Limb (tissue), 2 donors: ENCODE results near the gene IFNL1.
"Not testable (repeated sequence)": the region's sequence is repeated elsewhere in the genome, so short reads cannot be mapped to it uniquely, and the experiment has no call there.

ENCODE experiments used
- DNase-seq, 2 donors: peaks; one replicate each; pipeline ENCODE4 v3.0.0-alpha.2; 2016; ENCODE audit errors: extremely low spot score in 2 of 2

Gene IFNL1

DNA sequence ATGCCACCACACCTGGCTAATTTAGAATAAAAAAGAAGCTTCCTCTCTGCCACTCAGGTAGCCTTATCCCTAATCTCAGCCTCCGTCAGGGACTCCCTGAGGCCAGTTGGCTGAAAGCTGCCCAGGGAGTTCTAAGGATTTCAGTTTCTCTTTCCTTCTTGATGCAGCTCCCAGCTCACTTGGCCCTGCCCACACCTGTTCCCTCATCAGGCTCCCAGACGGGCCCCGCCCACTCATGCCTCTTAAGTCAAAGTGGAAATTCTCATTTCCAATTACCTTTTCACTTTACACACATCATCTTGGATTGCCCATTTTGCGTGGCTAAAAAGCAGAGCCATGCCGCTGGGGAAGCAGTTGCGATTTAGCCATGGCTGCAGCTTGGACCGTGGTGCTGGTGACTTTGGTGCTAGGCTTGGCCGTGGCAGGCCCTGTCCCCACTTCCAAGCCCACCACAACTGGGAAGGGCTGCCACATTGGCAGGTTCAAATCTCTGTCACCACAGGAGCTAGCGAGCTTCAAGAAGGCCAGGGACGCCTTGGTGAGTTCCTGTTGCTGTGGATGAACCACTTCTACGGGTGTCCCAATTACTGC, at the start of gene IFNL1:
IFNL1 (plus strand) TSS at position 353 of the 591 bp plus-strand sequence; CDS start at position 368, 15 bp downstream.
- no peak for DNase-seq

DNA sequence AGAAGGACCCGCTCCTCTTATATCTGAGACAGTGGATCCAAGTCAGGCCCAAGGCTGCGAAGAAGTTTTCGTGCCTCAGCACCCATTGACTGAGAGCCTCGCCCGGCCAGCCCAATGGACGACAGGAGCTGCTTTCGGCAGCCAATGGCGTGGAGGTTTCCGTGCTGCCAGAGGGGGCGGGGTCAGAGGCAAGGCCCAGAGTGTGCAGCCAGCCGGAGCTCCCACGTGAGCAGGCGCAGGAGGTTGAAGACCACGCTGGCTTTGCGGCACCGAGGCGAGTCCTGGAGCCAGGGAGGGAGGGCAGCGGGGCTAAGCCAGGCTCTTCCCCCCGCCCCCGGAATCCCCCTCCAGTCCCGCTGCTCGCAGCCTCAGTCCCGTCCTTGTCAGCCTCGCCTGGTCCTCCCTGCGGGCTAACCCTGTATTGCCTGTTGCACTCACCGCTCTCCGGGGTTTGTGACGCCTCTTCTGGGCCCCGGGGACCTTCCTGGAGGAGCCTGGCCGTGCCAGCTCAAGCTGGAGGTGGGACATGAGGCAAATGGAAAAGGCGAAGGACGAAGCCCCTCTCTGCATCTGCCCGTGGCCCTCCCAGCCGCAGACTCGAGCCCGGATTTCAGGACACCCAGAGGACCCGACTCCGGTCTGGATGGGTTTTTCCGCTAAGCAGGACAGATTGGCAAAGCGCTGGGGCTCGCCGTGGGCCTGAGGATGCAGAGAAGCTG, 49.1 kb upstream of the IFNL1 start:
- peak in 1 of 2 donors; percentile 59 for DNase-seq

DNA sequence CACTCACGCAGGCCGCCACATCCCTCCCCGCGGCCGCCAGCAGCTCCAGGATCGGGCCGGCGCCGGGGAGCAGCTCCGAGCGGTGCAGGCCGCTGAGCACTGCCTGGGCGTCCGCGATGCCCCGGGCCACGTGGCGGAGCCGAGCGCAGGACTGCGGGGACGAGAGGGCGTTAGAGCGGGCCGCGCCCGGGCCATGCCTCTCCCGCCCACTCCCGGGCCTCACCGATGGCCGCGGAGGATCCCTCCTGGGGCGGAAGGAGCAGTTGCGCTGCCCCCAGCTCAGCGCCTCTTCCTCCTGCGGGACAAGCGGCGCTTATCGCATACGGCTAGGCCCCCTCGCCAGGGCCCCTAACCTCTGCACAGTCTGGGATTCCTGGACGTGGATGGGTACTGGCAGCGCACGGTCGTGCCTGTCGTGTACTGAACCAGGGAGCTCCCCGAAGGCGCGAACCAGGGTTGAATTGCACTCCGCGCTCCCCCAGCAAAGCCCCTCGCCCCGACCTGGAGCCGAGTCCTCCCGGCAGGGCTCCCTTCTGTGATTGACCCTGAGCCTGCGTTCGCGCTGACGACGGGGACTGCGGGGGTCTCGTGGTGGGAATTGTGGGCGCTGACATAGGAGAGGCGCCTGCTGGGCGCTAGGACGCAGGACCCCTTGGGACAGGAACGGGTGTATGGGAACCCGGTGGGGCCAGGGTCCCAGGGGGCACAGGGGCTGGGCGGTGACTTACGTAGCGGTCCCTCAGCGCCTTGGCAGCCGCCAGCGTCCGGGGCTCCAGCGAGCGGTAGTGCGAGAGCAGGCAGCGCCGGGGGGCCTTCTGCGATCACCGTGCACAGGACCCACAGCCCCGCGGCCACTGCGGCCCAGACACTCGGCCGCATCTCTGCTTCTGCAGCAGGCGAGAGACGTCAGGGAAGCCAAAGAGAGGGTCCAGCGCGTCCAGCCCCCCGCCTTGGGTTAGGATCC, 48.2 kb upstream of the IFNL1 start:
- DNase-seq: peak in 1 of 2 donors; percentile 39

DNA sequence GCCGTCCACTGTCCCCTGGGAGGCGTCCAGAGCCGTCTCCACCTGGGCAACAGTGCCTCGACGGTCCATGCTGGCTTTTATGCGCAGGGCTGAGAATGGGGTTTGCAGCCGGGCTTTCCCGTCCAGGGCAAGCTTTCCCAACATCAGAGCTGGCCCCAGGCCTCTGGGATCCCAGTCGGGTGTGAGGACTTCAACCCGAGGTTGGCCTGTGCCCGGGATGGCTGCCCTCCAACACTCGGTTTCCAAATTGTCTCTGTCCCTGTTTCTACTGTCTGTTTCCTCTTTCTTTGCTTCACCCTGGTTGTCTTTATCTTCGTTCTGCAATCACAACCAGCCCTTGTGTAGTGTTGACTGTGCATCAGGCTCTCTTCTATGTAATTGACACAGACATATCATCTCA, 47.4 kb upstream of the IFNL1 start, which contains the start of gene IFNL4:
IFNL4 (minus strand) TSS at position 51 of the 400 bp plus-strand sequence.
- DNase-seq: no peak

DNA sequence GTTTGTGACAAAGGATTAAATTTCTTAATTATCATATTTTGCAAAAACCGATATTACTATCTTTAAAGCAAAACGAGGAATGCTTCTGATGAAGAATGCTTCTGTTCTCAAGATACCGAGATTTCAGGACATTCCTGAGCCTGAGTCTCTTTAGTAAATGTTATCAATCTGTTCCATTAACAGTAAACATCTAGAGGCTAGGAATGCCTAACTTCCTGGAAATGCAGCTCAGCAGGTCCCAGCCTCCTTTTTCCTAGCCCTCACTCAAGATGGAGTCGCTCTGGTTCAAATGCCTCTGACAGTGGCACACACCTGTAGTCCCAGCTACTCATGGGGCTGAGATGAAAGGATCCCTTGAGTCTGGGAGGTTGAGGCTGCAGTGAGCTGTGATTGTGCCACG, 45.1 kb upstream of the IFNL1 start:
- DNase-seq: no peak

DNA sequence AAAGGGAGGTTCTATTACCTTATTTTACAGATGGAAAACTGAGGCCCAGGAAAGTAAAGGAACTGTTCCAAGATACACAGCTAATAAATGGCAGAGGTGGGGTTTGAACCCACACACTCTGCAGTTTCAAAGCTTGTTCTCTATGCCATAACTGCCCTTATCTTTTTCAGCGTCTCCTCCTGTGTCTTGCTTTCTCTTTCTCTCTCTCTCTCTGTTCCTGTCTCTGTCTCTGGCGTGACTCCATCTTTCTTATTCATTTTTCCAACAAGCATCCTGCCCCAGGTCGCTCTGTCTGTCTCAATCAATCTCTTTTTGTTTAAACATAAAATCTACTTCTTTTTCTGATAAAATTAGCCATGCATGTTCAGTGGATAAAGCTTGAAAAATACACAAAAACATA, 44.4 kb upstream of the IFNL1 start:
- no peak for DNase-seq

DNA sequence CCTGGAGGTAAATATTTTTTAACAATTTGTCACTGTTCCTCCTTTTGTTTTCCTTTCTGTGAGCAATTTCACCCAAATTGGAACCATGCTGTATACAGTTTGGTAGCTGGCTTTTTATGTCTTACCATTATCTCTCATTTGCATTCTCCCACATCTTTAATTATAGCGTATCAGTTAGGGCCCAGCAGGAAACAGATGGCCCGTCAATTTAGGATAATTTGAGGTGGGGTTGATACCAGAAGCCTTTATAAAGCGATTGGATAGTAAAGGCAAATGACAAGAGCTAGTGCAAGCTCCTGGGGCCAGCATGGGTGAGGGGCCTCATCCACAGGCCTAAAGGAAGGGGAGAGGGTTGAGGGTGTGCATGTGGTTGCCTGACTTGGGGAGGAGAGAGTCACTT, 43.7 kb upstream of the IFNL1 start:
- DNase-seq: no peak

DNA sequence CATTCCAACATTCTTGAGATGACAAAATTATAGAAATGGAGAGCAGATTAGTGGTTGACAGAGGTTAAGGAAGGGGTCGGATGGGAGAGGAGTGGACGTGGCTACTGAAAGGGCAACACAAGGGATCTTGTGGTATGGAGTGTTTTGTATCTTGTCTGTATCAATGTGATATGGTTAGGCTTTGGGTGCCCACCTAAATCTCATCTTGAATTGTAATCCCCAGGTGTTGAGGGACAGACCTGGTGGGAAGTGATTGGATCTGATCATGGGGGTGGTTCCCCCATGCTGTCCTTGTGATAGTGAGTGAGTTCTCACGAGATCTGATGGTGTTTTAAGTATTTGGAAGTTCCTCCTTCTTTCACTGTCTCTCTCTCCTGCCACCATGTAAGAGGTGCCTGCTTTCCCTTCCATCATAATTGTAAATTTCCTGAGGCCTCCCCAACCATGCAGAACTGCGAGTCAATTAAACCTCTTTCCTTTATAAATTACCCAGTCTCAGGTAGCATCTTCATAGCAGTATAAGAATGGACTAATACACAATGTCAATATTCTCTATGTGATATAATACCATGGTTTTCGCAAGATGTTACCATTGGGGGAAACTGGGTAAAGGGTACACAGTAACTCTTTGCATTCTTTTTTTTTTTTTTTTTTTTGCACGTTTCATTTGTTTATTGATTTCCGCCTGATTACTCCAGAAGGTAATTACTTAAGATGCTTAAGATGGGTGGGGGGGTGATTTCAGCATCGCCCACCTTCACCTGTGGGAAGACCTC, 42.6 kb upstream of the IFNL1 start:
- DNase-seq: no peak

DNA sequence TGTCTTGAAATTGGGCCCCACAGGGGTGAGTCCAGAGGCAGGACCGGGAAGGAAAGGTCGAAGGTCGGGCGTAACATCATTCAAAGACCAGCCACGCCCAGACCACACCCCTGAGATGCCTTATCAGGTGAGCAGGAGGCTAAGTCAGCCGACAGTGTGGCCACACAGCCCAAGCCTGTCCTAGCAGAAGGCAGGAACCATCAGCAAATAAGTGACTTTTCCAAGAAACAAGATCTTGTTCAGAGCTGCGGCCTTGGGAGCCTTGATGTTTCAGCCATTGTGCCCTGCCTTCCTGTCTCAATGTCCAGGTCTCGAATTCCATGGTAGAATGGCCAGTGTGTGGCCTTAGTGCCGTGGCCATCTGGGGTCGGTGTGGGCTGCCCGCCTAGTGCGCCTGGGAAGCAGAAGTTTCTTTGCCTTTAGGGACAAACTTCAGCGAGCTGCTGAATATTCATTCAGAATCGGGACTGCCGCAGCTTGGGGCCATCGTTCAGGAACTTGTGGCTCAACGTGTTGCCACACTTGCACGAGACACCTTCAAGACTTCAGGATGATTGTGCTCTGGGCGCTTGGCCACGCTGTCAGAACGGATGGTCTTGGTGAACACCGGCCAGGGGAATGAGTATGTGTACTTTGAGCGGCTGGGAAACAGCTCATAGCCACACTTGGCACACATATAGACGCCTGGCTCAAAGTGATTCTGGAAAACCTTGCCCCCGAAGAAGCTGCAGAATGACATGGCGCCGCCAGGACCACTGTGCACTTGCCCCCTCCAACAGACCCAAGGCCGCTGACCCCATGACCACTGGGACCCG, 41.5 kb upstream of the IFNL1 start:
- DNase-seq: no peak

DNA sequence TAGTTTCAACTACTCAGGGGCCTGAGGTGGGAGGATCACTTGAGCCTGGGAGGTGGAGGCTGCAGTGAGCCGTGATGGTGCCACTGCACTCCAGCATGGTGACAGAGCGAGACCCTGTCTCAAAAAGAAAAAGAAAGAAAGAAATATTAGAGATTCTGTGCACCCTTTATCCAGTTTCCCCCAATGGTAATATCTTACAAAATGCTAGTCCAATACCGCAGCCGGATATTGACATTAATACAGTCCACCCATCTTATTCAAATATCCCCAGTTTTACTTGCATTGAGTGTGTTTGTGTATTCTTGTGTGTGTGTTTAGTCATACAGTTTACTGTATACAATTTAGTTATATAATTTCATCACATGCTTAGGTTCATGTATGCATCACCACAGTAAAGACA, 39.0 kb upstream of the IFNL1 start:
- no peak for DNase-seq

DNA sequence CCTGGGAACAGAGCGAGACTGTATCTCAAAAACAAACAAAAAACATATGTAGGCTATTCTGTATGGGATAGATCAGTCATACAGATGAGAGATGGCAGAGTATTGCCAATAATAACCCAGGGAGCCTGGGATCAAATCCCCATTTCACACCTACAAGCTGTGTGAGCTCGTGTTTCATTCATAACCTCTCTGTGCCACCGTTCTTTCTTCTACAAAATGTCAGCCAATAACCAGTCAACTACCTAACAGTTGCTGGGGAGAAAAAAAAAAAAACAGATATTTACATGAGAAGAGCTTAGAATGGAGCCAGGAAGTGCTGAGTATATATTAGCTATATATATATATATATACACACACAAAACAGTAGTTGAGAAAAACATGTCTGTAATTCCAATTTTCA, 34.5 kb upstream of the IFNL1 start:
- no peak for DNase-seq

DNA sequence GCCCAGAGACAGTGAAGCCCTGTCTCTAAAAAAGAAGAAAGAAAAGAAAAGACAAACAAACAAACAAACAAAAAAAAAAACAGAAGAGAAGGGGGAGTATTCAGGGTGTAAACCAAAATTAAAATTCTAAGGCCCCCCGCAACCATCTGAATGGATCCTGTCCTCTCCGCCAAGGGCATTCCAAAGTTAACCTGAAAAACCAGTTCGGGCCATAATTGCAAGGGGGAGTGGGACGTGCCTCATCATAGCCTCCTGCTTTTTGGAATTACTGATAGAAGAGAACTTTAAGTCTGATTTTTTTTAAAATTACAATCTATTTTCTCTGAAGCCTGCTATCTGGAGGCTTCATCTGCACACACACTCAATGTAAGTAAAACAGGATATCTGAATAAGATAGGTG, 33.7 kb upstream of the IFNL1 start:
- no peak for DNase-seq

DNA sequence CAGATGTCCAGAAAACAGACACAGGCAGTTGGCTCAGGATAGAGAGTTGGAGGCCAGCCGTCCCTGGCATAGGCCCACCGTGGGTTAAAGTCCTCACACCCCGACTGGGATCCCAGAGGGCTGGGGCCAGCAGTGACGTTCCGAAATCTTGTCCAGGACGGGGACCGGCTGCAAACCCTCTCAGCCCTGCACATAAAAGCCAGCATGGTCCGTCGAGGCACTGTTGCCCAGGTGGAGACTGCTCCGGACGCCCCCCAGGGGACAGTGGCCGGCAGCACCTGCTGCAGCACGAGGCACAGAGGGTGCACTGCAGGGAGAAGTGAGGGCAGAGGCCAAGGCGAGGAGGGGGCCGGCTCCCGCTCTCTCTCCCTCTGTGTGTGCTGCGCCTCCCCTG, 32.3 kb upstream of the IFNL1 start:
- DNase-seq: no peak

DNA sequence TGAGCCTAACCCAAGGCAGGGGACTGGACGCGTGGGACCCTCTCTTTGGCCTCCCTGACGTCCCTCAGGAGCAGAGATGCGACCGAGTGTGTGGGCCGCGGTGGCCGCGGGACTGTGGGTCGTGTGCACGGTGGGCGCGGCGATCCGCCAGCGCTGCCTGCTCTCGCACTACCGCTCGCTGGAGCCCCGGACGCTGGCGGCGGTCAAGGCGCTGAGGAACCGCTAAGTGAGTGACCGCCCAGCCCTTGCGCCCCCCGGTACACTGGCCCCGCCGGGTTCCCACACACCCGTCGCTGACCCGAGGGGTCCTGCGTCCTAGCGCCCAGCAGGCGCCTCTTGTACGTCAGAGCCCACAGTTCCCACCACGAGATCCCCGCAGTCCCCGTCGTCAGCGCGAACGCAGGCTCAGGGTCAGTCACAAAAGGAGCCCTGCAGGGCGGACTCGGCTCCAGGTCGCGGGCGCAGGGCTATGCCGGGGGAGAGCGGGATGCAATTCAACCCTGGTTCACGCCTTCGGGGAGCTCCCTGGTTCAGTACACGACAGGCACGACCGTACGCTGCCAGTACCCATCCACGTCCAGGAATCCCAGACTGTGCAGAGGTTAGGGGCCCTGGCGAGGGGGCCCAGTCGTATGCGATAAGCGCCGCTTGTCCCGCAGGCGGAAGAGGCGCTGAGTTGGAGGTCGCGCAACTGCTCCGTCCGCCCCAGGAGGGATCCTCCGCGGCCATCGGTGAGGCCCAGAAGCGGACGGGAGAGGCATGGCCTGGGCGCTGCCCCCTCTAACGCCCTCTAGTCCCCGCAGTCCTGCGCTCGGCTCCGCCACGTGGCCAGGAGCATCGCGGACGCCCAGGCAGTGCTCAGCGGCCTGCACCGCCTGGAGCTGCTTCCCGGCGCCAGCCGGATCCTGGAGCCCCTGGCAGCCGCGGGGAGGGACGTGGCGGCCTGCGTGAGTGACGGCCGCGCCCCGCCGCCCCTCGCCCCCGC, 31.6 kb upstream of the IFNL1 start:
- DNase-seq: peak; percentile 5 to 54

DNA sequence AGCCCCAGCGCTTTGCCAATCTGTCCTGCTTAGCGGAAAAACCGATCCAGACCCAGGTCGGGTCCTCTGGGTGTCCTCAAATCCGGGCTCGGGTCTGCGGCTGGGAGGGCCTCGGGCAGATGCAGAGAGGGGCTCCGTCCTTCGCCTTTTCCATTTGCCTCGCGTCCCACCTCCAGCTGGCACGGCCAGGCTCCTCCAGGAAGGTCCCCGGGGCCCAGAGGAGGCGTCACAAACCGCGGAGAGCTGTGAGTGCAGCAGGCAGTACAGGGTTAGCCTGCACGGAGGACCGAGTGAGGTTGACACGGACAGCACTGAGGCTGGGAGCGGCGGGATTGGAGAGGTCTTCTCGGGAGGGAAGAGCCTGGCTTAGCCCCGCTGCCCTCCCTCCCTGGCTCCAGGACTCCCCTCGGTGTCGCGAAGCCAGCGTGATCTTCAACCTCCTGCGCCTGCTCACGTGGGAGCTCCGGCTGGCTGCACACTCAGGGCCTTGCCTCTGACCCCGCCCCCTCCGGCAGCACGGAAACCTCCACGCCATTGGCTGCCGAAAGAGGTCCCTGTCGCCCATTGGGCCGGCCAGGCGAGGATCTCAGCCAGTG, 30.8 kb upstream of the IFNL1 start:
- peak in 1 of 2 donors; percentile 37 for DNase-seq

DNA sequence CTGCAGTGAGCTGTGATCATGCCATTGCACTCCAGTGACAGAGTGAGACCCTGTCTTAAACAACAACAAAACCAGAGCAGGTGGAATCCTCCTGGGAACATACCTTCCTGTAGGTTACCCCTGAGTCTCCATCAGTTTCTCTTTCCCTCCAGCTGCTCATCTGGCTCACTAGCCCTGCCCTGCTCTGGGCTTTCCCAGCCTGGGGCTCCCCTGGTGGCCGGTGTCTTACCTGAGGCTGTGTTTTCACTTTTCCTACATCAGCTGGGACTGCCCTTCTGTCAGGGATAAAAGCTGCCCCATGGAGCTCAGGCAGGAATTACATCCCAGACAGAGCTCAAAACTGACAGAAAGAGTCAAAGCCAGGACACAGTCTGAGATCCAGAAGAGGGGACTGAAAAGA, 28.1 kb upstream of the IFNL1 start, which contains the start of gene IFNL2:
IFNL2 (plus strand) TSS at position 312 of the 400 bp plus-strand sequence. CDS start 173 bp downstream, outside the sequence.
- DNase-seq: not testable (repeated sequence)

DNA sequence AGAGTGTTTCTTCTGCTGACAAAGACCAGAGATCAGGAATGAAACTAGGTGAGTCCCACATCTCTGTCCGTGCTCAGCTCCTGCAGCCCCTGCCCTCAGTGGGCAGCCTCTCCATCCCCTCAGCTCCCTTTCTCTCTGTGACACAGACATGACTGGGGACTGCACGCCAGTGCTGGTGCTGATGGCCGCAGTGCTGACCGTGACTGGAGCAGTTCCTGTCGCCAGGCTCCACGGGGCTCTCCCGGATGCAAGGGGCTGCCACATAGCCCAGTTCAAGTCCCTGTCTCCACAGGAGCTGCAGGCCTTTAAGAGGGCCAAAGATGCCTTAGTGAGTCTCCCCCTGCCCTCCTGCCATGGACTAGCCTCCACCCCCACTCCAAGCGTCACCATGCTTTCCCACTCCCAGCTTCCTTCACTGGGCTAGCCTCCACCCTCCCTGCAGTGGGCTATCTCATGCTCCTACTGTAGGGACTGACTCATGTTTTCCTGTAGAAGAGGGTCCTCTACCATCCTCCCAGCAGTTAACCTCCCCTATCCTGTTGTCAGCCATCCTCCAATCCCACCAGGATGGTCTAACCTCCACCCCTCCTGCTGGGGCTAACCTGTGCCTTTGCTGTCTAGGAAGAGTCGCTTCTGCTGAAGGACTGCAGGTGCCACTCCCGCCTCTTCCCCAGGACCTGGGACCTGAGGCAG, 27.5 kb upstream of the IFNL1 start:
- DNase-seq: not testable (repeated sequence)

DNA sequence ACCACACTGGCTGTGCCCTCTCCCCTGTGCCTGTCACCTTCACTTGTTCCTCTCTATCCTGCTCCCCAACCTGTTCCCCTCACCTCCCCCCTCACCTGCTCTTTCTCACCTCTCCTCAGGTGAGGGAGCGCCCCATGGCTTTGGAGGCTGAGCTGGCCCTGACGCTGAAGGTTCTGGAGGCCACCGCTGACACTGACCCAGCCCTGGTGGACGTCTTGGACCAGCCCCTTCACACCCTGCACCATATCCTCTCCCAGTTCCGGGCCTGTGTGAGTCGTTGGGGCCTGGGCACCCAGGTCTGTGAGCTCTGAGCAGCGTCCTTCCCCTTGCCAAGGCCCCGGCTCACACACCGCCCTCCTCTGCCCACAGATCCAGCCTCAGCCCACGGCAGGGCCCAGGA, 26.8 kb upstream of the IFNL1 start:
- not testable (repeated sequence) for DNase-seq
